Esophagus mucosa (tissue), 1 donor: ENCODE measurements around the gene OR6M1. TPM values are rescaled to one million over a fixed set of nuclear protein-coding genes. Genes with fewer than 3 reads are reported as not detected.

Experiments used
- ATAC-seq: fragments of 200-7000 bp; cut with Tn5 transposase; one replicate; pipeline ENCODE4 v1.9.1; 2020
- total RNA-seq: library from RNA; stranded (reverse); gene quantifications from one replicate; pipeline ENCODE4 v1.2.4, GENCODE V29; 2023
- donor health status: DM: yes; HTN: yes; CAD: no.

OR6M1 gene
- total RNA-seq, result not detected

- ATAC-seq, result no peak
Observed at GRCh38 chr11:123806249-123806648, at the start of gene OR6M1. TSS of gene OR6M1 (minus strand) at chr11:123806349. CDS start at chr11:123806349, 0 bp downstream.

- no peak for ATAC-seq
Observed at GRCh38 chr11:123853038-123853437, 46.9 kb upstream of the OR6M1 start.

- ATAC-seq, result no peak
Observed at GRCh38 chr11:123852321-123852720, 46.2 kb upstream of the OR6M1 start.

- ATAC-seq, result no peak
Observed at GRCh38 chr11:123851110-123851509, 45.0 kb upstream of the OR6M1 start.

- ATAC-seq, result no peak
Observed at GRCh38 chr11:123841174-123841573, 35.0 kb upstream of the OR6M1 start.

- ATAC-seq, result no peak
Observed at GRCh38 chr11:123839131-123839530, 33.0 kb upstream of the OR6M1 start.

- no peak for ATAC-seq
Observed at GRCh38 chr11:123838659-123839058, 32.5 kb upstream of the OR6M1 start.

GRCh38 chr11:123838199-123838598 lies 32.0 kb upstream of the OR6M1 start:
- ATAC-seq, result no peak

GRCh38 chr11:123833095-123833494 lies 26.9 kb upstream of the OR6M1 start:
- ATAC-seq, result no peak

- ATAC-seq, result no peak
Observed at GRCh38 chr11:123829745-123830144, 23.6 kb upstream of the OR6M1 start.

GRCh38 chr11:123822599-123822998 lies 16.4 kb upstream of the OR6M1 start:
- ATAC-seq, result no peak

- ATAC-seq, result no peak
Observed at GRCh38 chr11:123822032-123822431, 15.9 kb upstream of the OR6M1 start.

GRCh38 chr11:123815122-123815521 lies 9.0 kb upstream of the OR6M1 start:
- no peak for ATAC-seq

GRCh38 chr11:123801765-123802164 lies 4.4 kb downstream of the OR6M1 start:
- ATAC-seq, result no peak

- no peak for ATAC-seq
Observed at GRCh38 chr11:123800036-123800435, 6.1 kb downstream of the OR6M1 start.

GRCh38 chr11:123799438-123799837 lies 6.7 kb downstream of the OR6M1 start:
- ATAC-seq, result no peak

GRCh38 chr11:123798513-123799252 lies 7.5 kb downstream of the OR6M1 start:
- no peak for ATAC-seq

- ATAC-seq, result no peak
Observed at GRCh38 chr11:123798079-123798478, 8.1 kb downstream of the OR6M1 start.

- ATAC-seq, result no peak
Observed at GRCh38 chr11:123797541-123797940, 8.6 kb downstream of the OR6M1 start.

- no peak for ATAC-seq
Observed at GRCh38 chr11:123797114-123797513, 9.0 kb downstream of the OR6M1 start.

GRCh38 chr11:123796226-123796625 lies 9.9 kb downstream of the OR6M1 start:
- no peak for ATAC-seq

GRCh38 chr11:123783536-123783935 lies 22.6 kb downstream of the OR6M1 start:
- ATAC-seq, result no peak

GRCh38 chr11:123778511-123778910 lies 27.6 kb downstream of the OR6M1 start:
- ATAC-seq, result no peak

GRCh38 chr11:123775715-123776549 lies 30.2 kb downstream of the OR6M1 start:
- ATAC-seq, result no peak
